H1 (cell line): ENCODE measurements around the gene RALY. TPM values are rescaled to one million over a fixed set of nuclear protein-coding genes. Genes with fewer than 3 reads are reported as not detected.

Experiments used
- ATF2 ChIP-seq: IDR thresholded peaks from 2 replicates; pipeline ENCODE4 v1.6.1; 2012; ENCODE audit warnings: low read length, inconsistent platforms
- BACH1 ChIP-seq: IDR thresholded peaks from 2 replicates; pipeline ENCODE4 v1.6.1; 2012; ENCODE audit warnings: low read length, improper control_type of control experiment
- BCL11A ChIP-seq, 2 experiments: IDR thresholded peaks; one replicate each; pipeline ENCODE4 v1.6.1; 2011; ENCODE audit warnings: low read depth in 2 of 2, low read length in 2 of 2, mild to moderate bottlenecking in 2 of 2
- CBX5 ChIP-seq: fragments of 300-800, 300-1000 bp; sonication (generic); IDR thresholded peaks from 2 replicates; pipeline ENCODE4 v1.7.1; 2016; ENCODE audit warnings: antibody characterized with exemption, low read length, low read depth
- E2F6 ChIP-seq: IDR thresholded peaks from 2 replicates; pipeline ENCODE4 v1.6.1; 2012; ENCODE audit warnings: inconsistent platforms
- MAX ChIP-seq: IDR thresholded peaks from 2 replicates; pipeline ENCODE4 v1.6.1; 2012; ENCODE audit warnings: inconsistent platforms
- NANOG ChIP-seq: IDR thresholded peaks from 2 replicates; pipeline ENCODE4 v1.6.1; 2011; ENCODE audit warnings: low read length, low read depth, mild to moderate bottlenecking, inconsistent platforms; ENCODE audit not compliant: insufficient read depth, poor library complexity, severe bottlenecking
- PHF8 ChIP-seq: fragments of 200-600 bp; sonication (generic); conservative IDR thresholded peaks from 2 replicates; pipeline ENCODE4 v1.7.1; 2012; ENCODE audit warnings: low read depth, mild to moderate bottlenecking, inconsistent platforms, low read length, moderate library complexity
- POLR2AphosphoS5 ChIP-seq: IDR thresholded peaks from 2 replicates; pipeline ENCODE4 v1.6.1; 2011; ENCODE audit warnings: low read depth, low read length
- SAP30 ChIP-seq: fragments of 300-600 bp; sonication (generic); IDR thresholded peaks from 2 replicates; pipeline ENCODE4 v1.7.1; 2012; ENCODE audit warnings: low read length, moderate library complexity, mild to moderate bottlenecking, inconsistent platforms; ENCODE audit not compliant: insufficient read depth, insufficient replicate concordance
- SP4 ChIP-seq: IDR thresholded peaks from 2 replicates; pipeline ENCODE4 v1.6.1; 2012; ENCODE audit warnings: low read length, inconsistent platforms
- ZNF274 ChIP-seq: IDR thresholded peaks from 2 replicates; pipeline ENCODE4 v1.7.0; 2012; ENCODE audit warnings: low read length, borderline replicate concordance; ENCODE audit errors: extremely low read depth
- polyA plus RNA-seq, 7 experiments: library from polyadenylated mRNA; depleted of rRNA in 3 of 7; stranded (reverse) in 5 of 7; unstranded in 2 of 7; fragments of >200 nt in 5 of 7; fragments of 200-250 nt in 2 of 7; gene quantifications; 1 replicate in 5 of 7; 2 replicates in 1 of 7; 4 replicates in 1 of 7; pipeline versions ENCODE4 v1.2.1 to v1.2.3, GENCODE V29; 2011 to 2013; ENCODE audit warnings: missing spikeins in 2 of 7, mixed read lengths in 2 of 7
- total RNA-seq: library from RNA; stranded (reverse); fragmentation: NEBNext Ultra II Directional; extraction: Animal tissue kit (Norgen Biotek cat#: 25700); gene quantifications from 2 replicates; pipeline ENCODE4 v1.2.1, GENCODE V29; 2021

RALY gene
- total and polyA plus RNA-seq, 2 of the 8 experiments (the other 6 are each of a cell fraction or from before 2014, with no cell fraction given): 133 to 148 TPM

GRCh38 chr20:33954504-33954903 is 39.2 kb upstream of the RALY start (continued):
- no peak for TF ChIP-seq SAP30
- no peak for TF ChIP-seq BCL11A (IDR thresholded peaks at IDR 0.05; ENCODE audit: low read depth in 2 of 2, low read length in 2 of 2)
- no peak for TF ChIP-seq ATF2
- TF ChIP-seq NANOG: no peak
- TF ChIP-seq MAX: no peak
- no peak for TF ChIP-seq E2F6
- TF ChIP-seq CBX5: no peak
- TF ChIP-seq SP4: no peak
- TF ChIP-seq POLR2AphosphoS5: no peak
- TF ChIP-seq BACH1: no peak
- no peak for TF ChIP-seq PHF8
- no peak for TF ChIP-seq ZNF274
